Mammary epithelial cell (primary cell): ENCODE data around the gene BICD1.

Experiments used
- EZH2 ChIP-seq: IDR thresholded peaks from 2 replicates; pipeline ENCODE4 v1.6.1; 2012; ENCODE audit warnings: low read length, inconsistent platforms, borderline replicate concordance
- TF ChIP-seq, protein P1 (sequence below), 2 donors: IDR thresholded peaks in 1 of 2; conservative IDR thresholded peaks in 1 of 2; 2 replicates each; pipeline ENCODE4 v1.5.1; 2011 to 2012; ENCODE audit warnings: inconsistent platforms in 2 of 2, low read length in 2 of 2, mild to moderate bottlenecking in 2 of 2, control low read depth in 1 of 2, low read depth in 1 of 2; ENCODE audit not compliant: insufficient read depth in 1 of 2; ENCODE audit errors: extremely low read depth in 1 of 2

DNA sequence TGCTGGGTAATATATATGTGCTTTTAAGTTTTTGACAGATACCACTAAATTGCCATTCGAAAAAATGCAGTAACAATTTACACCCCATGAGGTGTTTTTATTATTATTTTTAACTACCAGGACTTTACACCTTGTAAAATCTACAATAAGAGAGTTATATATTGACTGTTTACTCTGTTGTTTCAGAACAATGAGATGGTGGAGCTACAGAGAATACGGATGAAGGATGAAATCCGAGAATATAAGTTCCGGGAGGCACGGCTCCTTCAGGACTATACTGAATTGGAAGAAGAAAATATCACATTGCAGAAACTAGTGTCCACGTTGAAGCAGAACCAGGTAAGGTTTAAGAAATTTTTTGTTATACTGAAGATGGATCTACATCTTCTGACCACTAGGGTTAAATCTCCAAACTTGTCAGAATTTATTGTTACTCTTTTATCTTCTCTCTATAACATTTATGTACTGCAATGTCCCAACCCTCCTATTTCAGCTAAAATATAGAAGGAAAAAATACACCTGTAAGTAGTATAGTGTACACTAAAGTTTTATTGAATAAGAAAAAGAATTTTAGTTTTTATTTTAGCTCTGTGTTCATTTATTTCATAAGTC lies 187.3 kb downstream of the BICD1 start:
- no peak for TF ChIP-seq EZH2
- TF ChIP-seq, protein P1, sequence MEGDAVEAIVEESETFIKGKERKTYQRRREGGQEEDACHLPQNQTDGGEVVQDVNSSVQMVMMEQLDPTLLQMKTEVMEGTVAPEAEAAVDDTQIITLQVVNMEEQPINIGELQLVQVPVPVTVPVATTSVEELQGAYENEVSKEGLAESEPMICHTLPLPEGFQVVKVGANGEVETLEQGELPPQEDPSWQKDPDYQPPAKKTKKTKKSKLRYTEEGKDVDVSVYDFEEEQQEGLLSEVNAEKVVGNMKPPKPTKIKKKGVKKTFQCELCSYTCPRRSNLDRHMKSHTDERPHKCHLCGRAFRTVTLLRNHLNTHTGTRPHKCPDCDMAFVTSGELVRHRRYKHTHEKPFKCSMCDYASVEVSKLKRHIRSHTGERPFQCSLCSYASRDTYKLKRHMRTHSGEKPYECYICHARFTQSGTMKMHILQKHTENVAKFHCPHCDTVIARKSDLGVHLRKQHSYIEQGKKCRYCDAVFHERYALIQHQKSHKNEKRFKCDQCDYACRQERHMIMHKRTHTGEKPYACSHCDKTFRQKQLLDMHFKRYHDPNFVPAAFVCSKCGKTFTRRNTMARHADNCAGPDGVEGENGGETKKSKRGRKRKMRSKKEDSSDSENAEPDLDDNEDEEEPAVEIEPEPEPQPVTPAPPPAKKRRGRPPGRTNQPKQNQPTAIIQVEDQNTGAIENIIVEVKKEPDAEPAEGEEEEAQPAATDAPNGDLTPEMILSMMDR (conservative IDR thresholded peaks at IDR 0.05 in 1 of 2, IDR thresholded peaks at IDR 0.05 in 1 of 2; ENCODE audit: extremely low read depth in 1 of 2, insufficient read depth in 1 of 2, low read depth in 1 of 2, low read length in 2 of 2) = no peak
